HG03108 (cell line): ENCODE measurements around the gene PAFAH1B1.
A peak's percentile ranks its signal among the peaks of the same experiment; 100 is the strongest.
"Not testable (repeated sequence)": the region's sequence is repeated elsewhere in the genome, so short reads cannot be mapped to it uniquely, and the experiment has no call there.

Experiments used
- ATAC-seq: cut with Tn5 transposase; IDR thresholded peaks from one replicate; pipeline ENCODE4 v1.9.1; 2021; ENCODE audit warnings: moderate library complexity; ENCODE audit not compliant: unreplicated experiment

Gene PAFAH1B1

DNA sequence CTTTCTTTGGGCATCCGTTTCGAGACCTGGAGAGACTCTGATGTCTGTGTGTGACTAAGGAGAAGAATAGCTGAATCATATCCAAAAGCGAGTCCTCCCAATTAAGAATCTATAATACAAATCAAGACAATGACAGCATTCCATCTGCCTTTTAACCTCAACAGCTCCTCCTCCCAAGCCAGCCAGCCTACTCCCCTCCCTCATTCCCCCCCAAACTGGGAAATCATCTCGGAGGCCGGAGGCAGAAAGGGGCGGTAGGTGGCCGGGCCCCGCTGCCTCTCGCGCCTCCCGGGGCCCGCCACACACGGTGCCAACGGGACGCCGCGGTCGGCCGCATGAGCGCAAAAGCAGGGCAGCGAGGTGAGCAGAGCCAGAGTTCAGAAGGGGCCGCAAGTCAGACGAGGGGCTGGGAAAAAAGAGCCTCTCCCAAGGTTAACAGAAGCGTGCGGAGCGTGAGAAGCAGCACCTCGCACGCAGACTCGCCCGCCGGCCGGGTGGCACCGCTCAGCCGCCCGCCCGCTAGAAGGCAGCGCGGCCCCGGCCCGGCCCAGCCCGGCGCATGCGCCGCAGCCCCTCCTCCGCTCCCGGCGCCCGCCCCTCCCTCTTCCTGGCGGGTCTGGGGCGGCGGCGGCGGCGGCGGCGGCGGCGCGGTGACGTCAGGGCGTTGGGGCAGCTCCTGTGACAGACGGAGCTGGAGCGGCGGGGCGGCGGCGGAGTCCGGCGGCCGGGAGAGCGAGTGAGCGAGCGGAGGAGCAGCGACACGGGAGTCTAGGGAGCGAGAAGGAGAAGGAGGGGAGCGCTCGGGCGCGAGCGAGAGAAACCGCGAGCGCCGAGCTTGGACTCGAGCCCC, at the start of gene PAFAH1B1:
TSS of gene PAFAH1B1 (plus strand) at position 684 of the 850 bp plus-strand sequence. CDS start 44,635 bp downstream, outside the sequence.
- peak; percentile 78 for ATAC-seq

- no peak for ATAC-seq
Measured at GRCh38 chr17:2545393-2545792, 48.1 kb upstream of the PAFAH1B1 start.

DNA sequence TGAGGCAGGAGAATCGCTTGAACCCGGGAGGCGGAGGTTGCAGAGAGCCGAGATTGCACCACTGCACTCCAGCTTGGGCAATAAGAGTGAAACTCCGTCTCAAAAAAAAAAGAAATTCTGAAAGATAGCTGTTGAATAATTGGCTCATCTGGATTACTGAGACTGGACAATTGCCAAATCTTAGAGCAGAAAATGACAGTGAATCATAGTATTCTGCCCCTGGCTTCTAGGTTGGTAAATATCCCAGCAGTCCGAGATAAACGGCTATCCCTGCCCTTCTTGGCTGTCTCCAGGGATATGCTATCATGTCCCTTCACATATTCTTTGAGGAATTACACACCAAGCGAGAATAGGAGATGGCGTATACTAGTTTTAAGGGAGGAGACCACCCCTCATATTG, 46.3 kb upstream of the PAFAH1B1 start:
- no peak for ATAC-seq

- not testable (repeated sequence) for ATAC-seq
Measured at GRCh38 chr17:2548026-2548425, 45.4 kb upstream of the PAFAH1B1 start.

DNA sequence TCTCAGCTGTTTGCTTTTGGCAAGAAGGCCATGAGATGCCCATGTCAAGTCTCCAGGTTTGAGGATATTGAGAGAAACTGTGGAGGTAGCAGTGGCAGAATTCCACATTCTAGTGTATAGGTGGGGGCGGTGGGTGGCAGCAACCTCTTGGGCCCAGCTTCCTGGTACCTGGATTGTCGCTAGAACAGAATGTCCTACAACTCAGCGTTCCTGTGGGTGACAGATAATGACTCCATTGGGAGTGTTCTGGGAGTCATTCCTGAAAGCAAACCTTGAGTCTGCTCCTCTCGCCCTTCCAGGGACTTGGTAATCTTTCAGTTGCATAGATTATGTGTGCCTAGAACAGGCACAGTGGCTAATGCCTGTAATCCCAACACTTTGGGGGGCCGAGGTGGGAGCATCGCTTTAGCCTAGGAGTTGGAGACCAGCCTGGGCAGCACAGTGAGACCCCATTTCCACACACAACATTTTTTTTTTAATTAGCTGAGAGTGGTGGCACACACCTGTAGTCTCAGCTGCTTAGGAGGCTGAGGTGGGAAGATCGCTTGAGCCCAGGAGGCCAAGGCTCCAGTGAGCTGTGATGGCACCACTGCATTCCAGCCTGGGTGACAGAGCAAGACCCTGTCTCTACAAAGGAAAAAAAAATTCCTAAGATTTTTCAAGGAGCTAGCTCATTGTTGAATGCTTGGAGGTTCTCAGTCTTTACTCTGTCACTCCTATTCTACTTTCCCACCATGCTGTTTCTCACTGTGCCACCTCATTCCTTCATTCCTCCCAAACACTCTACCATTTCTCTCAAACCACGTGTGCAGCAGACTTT, 43.9 kb upstream of the PAFAH1B1 start:
- ATAC-seq = no peak

GRCh38 chr17:2551493-2551892, 42.0 kb upstream of the PAFAH1B1 start:
- no peak for ATAC-seq

DNA sequence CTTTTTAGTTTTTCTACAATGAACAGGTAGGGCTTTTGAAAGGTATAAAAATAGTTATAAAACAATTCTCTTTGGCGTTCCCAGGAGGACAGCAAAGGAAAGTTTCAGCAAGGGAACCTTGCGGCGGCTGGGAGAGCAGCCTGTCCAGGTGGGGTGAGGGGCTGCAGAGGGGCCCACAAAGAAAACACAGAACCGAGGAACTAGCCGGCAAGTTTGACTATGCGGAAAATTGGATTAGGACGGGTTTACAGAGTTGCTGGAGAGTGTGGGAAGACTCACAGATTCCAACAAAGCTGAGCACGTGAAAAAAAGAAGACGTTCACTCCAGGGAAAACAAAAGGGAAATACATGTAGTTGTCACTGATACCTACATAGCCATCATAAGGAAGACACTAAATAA, 41.5 kb upstream of the PAFAH1B1 start:
- no peak for ATAC-seq

DNA sequence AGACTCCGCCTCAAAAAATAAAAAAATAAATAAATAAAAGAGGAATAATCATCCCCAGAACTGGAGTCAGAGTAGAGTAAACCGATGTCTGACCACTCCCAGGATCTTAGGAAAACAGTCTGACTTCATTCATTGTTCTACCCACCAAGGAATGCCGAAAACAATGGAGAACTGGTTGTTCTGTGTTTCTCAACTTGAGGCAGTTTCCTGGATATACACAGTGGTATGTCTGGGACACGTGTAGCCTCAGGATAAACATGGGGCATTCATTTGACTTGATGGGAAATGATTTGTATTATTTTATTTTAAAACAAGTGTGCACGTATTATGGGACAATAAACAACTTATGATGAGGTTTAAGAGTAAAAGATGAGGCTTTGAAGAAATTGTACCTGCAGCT, 32.8 kb upstream of the PAFAH1B1 start:
- ATAC-seq = no peak

DNA sequence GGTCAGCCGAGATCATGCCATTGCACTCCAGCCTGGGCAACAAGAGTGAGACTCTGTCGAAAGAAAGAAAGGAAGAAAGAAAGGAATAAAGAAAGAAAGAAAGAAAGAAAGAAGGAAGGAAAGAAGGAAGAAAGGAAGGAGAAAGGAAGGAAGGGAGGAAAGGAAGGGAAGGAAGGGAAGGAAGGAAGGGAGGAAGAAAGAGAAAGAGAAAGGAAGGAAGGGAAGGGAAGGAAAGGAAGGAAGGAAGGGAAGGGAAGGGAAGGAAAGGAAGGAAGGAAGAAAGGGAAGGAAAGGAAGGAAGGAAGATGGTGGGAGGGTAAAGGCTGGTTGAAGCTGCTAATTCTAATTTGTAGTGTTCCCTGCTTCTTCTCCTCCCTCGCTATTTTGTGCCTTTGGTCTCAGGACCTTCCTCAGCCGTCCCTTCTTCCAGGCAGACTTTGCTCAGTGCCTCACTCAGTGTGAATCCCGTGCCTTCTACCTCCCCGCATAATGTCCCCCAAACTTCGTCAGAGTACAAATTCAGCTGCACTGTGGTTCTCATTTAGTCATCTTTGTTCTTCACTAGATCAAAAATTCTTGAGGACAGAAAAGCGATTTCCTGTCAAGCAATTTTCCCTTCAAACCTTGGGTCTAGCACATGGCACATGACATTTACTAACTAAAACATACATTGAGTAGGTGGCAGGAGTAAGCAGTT, 31.1 kb upstream of the PAFAH1B1 start:
- no peak for ATAC-seq

DNA sequence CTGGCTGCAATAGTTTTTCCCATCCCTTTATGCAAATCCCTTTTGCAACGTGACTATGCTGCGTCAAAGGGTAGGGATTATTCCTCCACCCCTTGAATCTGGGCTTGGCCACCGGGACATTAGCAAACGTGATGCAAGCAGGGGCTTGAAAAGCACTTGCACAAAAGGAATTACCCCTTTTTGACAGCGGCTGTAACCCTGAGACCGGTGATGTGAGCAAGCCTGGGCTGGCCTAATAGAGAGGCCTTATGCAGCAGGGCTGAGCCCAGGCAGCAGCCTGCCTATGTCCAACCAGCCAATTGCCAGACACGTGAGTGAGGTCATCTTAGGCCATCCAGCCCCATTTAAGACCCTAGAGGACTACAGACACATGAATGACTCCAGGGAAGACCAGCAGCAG, 30.4 kb upstream of the PAFAH1B1 start:
- no peak for ATAC-seq

DNA sequence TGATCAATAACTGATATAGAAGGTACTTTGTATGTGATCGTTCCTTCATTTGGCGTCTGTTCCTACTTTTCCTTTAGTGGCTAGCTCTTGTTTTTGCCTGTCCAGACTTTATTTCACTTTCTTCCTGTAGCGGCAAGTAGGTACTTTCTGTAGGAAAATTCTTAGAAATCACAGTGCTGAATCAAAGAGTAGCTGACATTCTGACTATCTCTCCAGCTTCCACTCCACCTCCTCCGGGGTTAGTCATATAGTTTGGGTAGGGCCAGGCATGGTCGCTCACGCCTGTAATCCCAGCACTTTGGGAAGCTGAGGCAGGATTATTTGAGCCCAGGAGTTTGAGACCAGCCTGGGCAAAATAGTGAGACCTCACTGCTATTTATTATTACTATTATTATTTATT, 29.9 kb upstream of the PAFAH1B1 start:
- ATAC-seq = no peak

- no peak for ATAC-seq
Measured at GRCh38 chr17:2564877-2565276, 28.6 kb upstream of the PAFAH1B1 start.

- ATAC-seq = no peak
Measured at GRCh38 chr17:2566056-2566455, 27.4 kb upstream of the PAFAH1B1 start.

DNA sequence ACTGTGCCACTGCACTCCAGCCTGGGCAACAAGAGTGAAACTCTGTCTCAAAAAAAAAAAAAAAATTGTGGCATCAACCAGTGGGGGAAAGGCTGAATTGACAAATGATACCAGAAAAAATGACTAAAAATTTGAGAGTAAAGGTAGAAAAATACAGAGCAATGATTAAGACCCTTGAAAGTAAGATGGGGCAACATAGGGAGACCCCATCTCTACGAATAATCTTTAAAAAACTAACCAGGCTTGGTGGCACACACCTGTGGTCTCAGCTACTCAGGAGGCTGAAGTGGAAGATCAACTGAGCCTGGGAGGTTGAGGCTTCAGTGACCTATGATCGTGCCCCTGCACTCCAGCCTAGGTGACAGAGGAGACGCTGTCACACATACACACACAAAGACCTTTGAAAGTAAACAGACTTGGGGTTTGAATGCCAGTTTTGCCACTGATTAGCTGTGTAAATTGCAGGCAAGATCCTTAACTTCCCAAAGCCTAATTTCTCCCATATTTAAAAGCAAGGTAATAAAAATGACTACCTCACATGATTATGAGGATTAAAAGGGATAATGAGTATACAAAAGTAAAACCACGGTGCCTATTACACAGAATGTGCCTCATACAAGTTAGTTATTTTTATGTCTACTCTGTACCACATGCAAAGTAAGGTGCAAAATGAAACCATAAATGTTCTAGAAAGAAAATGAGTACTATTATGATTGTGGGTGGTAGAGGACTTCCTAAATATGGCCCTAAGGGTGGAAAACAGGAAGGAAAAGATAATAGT, 21.7 kb upstream of the PAFAH1B1 start:
- ATAC-seq = peak; percentile 95

- ATAC-seq = not testable (repeated sequence)
Measured at GRCh38 chr17:2572304-2572609, 21.2 kb upstream of the PAFAH1B1 start.

DNA sequence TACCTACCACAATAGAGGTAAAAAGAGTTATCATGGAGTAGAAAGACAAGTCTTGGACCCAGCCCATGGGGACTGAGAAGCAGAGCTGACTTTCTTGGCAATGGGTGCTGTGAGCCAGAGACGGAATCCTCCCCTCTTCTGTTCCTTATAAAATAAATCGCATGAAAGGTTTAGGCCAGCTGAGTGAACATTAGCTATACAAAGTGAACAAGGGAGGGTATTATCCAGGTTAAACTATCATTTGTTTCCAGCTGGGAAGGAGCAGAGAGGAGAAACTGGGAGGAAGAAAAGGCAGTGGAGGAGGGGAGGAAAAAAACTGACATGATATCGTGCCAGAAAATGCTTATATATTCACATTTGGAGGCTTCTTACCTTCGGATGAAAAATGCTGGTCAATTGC, 13.3 kb upstream of the PAFAH1B1 start:
- no peak for ATAC-seq

DNA sequence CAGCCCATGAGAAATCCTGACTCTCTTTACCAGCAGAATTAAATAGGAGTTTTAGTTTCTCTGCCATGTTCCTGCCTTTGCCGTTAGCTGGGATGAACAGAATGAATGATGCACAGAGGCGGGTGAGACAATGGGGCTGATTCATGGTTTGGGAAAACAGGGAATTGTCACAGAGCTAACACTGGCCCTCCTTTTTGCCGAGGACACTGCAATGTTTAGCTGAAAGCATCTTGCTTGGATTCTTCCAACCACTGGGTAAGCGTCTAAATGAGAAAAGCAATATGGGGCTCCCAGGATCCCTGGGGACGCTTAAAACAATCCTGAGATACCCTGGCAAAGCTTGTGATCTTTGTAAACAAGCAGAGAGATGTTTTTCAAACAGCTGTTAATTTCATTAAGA, 12.8 kb upstream of the PAFAH1B1 start:
- ATAC-seq = no peak

- no peak for ATAC-seq
Measured at GRCh38 chr17:2582493-2582892, 11.0 kb upstream of the PAFAH1B1 start.

DNA sequence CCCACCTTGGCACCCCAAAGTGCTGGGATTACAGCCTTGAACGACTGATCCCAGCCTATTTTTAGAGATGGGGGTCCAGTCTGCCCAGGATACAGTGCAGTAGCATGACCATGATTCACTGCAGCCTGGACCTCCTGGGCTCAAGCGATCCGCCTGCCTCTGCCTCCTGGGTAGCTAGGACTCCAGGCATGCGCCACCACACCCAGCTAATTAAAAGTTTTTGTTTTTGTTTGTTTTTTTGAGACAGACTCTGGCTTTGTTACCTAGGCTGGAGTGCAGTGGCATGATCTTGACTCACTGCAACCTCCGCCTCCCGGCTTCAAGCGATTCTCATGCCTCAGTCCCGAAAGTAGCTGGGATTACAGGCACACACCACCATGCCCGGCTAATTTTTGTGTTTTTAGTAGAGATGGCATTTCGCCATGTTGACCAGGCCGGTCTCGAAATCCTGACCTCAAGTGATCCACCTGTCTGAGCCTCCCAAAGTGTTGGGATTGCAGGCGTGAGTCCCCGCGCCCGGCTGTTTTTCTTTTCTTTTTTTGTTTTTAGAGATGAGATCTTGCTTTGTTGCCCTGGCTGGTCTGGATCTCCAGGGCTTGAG, 2.3 kb upstream of the PAFAH1B1 start:
- no peak for ATAC-seq
